ENCODE data around the gene NUP155. TPM values are rescaled to one million over a fixed set of nuclear protein-coding genes. Genes with fewer than 3 reads are reported as not detected.
"Not testable (repeated sequence)": the region's sequence is repeated elsewhere in the genome, so short reads cannot be mapped to it uniquely, and the experiment has no call there.

The NUP155 gene
- total RNA-seq, result 10 to 100 TPM; 21.1 to 29.0 (median 27.9) TPM
- 36.0 TPM for total RNA-seq (2013)

GRCh38 chr5:37370864-37371726 is at the start of gene NUP155:
Gene NUP155, minus strand, starts transcription at chr5:37371106. Its CDS starts 129 bp downstream, at chr5:37370977.
- Histone ChIP-seq H3K27me3 (ENCODE audit: control insufficient read depth, insufficient read depth, low read length) (no peaks in the 10 kb centered on the region), H3K27ac (ENCODE audit: low read length) (peak within 1 kb of the TSS; percentile 87), H3K36me3 (ENCODE audit: control insufficient read depth, insufficient read depth, low read length) (no peaks in the 10 kb centered on the region), H3K9me3 (ENCODE audit: control insufficient read depth, insufficient read depth, low read length) (no peaks in the 10 kb centered on the region), H3K4me3 (ENCODE audit: low read length) (peak within 1 kb of the TSS; percentile 77), H3K4me1 (ENCODE audit: control insufficient read depth, insufficient read depth, low read length) (peaks cover 19% of the 10 kb centered on the region)
- Mint-ChIP-seq H3K27me3 (ENCODE audit: low read depth in 2 of 2) (no peaks in the 10 kb centered on the region), H3K4me3 (peak within 1 kb of the TSS; percentile 97), H3K4me1 (peaks cover 35 to 37% of the 10 kb centered on the region in 2 donors), H3K36me3 (no peaks in the 10 kb centered on the region), H3K27ac (peak within 1 kb of the TSS; percentile 95 to 97), H3K9me3 (no peaks in the 10 kb centered on the region)
- intact Hi-C loops (cut with micrococcal nuclease), result loop anchor here (5.0 to 10.0 kb wide), 2 partner anchors 494 to 1126 kb away; partner anchors contain the start of genes NADK2 and NIPBL
- WGBS (ENCODE audit: insufficient coverage), result 2% methylated on average over 49 of the region's 49 CpGs
- ATAC-seq (peak; percentile 89 to 96 (median 91)), DNase-seq (peak; percentile 80 to 96)
- no peak for TF ChIP-seq CTCF (IDR thresholded peaks at IDR 0.05)

- no peaks in the 10 kb centered on the region for H3K4me1 Mint-ChIP-seq
- Histone ChIP-seq H3K9me3 (ENCODE audit: control insufficient read depth, insufficient read depth, low read length) (no peaks in the 10 kb centered on the region), H3K4me1 (ENCODE audit: control insufficient read depth, insufficient read depth, low read length) (no peaks in the 10 kb centered on the region), H3K4me3 (ENCODE audit: low read length) (no peak overlapping the region), H3K36me3 (ENCODE audit: control insufficient read depth, insufficient read depth, low read length) (no peaks in the 10 kb centered on the region), H3K27ac (ENCODE audit: low read length) (no peak overlapping the region), H3K27me3 (ENCODE audit: control insufficient read depth, insufficient read depth, low read length) (no peaks in the 10 kb centered on the region)
- 96% methylated on average over 8 of the region's 9 CpGs for WGBS (ENCODE audit: insufficient coverage)
- H3K4me3 Mint-ChIP-seq, result no peak overlapping the region
- no peak for TF ChIP-seq CTCF (IDR thresholded peaks at IDR 0.05)
- H3K36me3 Mint-ChIP-seq, result no peaks in the 10 kb centered on the region
- no peaks in the 10 kb centered on the region for H3K9me3 Mint-ChIP-seq
- ATAC-seq (no peak), DNase-seq (no peak)
- no peak overlapping the region for H3K27ac Mint-ChIP-seq
- intact Hi-C loops (cut with micrococcal nuclease), result no loop called here
- no peaks in the 10 kb centered on the region for H3K27me3 Mint-ChIP-seq (ENCODE audit: low read depth in 2 of 2)
These were observed 46.4 kb upstream of the NUP155 start for GRCh38 chr5:37417347-37417746.

- H3K36me3 ChIP-seq (ENCODE audit: control insufficient read depth, insufficient read depth, low read length), result not testable (repeated sequence)
These were observed 44.5 kb upstream of the NUP155 start for GRCh38 chr5:37415456-37415855.

GRCh38 chr5:37412515-37412914 is 41.6 kb upstream of the NUP155 start:
- TF ChIP-seq CTCF (IDR thresholded peaks at IDR 0.05), result no peak
- Mint-ChIP-seq H3K9me3 (no peaks in the 10 kb centered on the region), H3K27ac (no peak overlapping the region), H3K27me3 (ENCODE audit: low read depth in 2 of 2) (no peaks in the 10 kb centered on the region), H3K36me3 (no peaks in the 10 kb centered on the region), H3K4me1 (no peaks in the 10 kb centered on the region), H3K4me3 (no peak overlapping the region)
- no peak overlapping the region for H3K4me3 ChIP-seq (ENCODE audit: low read length)
- no peaks in the 10 kb centered on the region for H3K4me1 ChIP-seq (ENCODE audit: control insufficient read depth, insufficient read depth, low read length)
- H3K9me3 ChIP-seq (ENCODE audit: control insufficient read depth, insufficient read depth, low read length), result no peaks in the 10 kb centered on the region
- DNase-seq, result no peak
- H3K36me3 ChIP-seq (ENCODE audit: control insufficient read depth, insufficient read depth, low read length), result peaks cover 12% of the 10 kb centered on the region
- H3K27me3 ChIP-seq (ENCODE audit: control insufficient read depth, insufficient read depth, low read length), result no peaks in the 10 kb centered on the region
- whole genome bisulfite sequencing (ENCODE audit: insufficient coverage), result 100% methylated on average over 2 of the region's 3 CpGs
- H3K27ac ChIP-seq (ENCODE audit: low read length), result no peak overlapping the region
- ATAC-seq, result no peak
- intact Hi-C loops (cut with micrococcal nuclease), result loop anchor here (5.0 kb wide), 1 partner anchor 780 kb away; no protein-coding TSS in a partner anchor

More at GRCh38 chr5:37415456-37415855, 44.5 kb upstream of the NUP155 start:
- DNase-seq; H3K9me3 Mint-ChIP-seq; H3K9me3 ChIP-seq (ENCODE audit: control insufficient read depth, insufficient read depth, low read length); H3K27ac ChIP-seq (ENCODE audit: low read length); H3K4me3 Mint-ChIP-seq; H3K36me3 Mint-ChIP-seq; H3K27me3 Mint-ChIP-seq (ENCODE audit: low read depth in 2 of 2); intact Hi-C loops (cut with micrococcal nuclease); H3K4me1 ChIP-seq (ENCODE audit: control insufficient read depth, insufficient read depth, low read length); H3K4me1 Mint-ChIP-seq; H3K27ac Mint-ChIP-seq; ATAC-seq; H3K27me3 ChIP-seq (ENCODE audit: control insufficient read depth, insufficient read depth, low read length); H3K4me3 ChIP-seq (ENCODE audit: low read length): not testable (repeated sequence)
- 100% methylated on average over 2 of the region's 33 CpGs for WGBS (ENCODE audit: insufficient coverage)

Measured in natural killer cell (primary cell).